ENCODE measurements around the gene TRAF1.

Gene TRAF1

GRCh38 chr9:120872791-120873502 lies 53.6 kb downstream of the TRAF1 start:
- Histone ChIP-seq H3F3A (ENCODE audit: insufficient read depth) (peaks cover 73% of the 10 kb centered on the region), H3K36me3 (ENCODE audit: low read length) (peaks cover 14% of the 10 kb centered on the region; the same call in 1 of the 2 replicates), H3K4me3 (ENCODE audit: insufficient read depth, low read length, poor library complexity, severe bottlenecking) (no peak overlapping the region), H3K9me3 (ENCODE audit: insufficient read depth, low read length) (no peaks in the 10 kb centered on the region), H3K27ac (ENCODE audit: low read depth, low read length) (peak overlapping the region; percentile 99), H3K27me3 (ENCODE audit: low read length) (no peaks in the 10 kb centered on the region), H2AFZ (ENCODE audit: low read depth, low read length, severe bottlenecking) (no peak overlapping the region), H3K9me2 (replicated peaks; ENCODE audit: insufficient read depth, low read length) (no peaks in the 10 kb centered on the region), H3K9ac (ENCODE audit: low read length) (no peak overlapping the region), H3K4me2 (ENCODE audit: low read depth, low read length, poor library complexity, severe bottlenecking) (no peak overlapping the region), H3K79me2 (ENCODE audit: insufficient read depth, low read length) (peaks cover 8% of the 10 kb centered on the region; the same call in 1 of the 2 replicates), H4K20me1 (ENCODE audit: low read depth, low read length) (no peaks in the 10 kb centered on the region)
- TF ChIP-seq EZH2phosphoT487 (conservative IDR thresholded peaks at IDR 0.05; ENCODE audit: low read length) = no peak
- TF ChIP-seq CTCF (IDR thresholded peaks at IDR 0.05; ENCODE audit: insufficient read depth, low read length, poor library complexity, severe bottlenecking) = no peak

- no peaks in the 10 kb centered on the region for H3K9me2 ChIP-seq (replicated peaks; ENCODE audit: insufficient read depth, low read length)
- TF ChIP-seq CTCF (IDR thresholded peaks at IDR 0.05; ENCODE audit: insufficient read depth, low read length, poor library complexity, severe bottlenecking) = no peak
- TF ChIP-seq EZH2phosphoT487 (conservative IDR thresholded peaks at IDR 0.05; ENCODE audit: low read length) = no peak
- peaks cover 53% of the 10 kb centered on the region for H3F3A ChIP-seq (ENCODE audit: insufficient read depth)
- peaks cover 14% of the 10 kb centered on the region for H3K36me3 ChIP-seq (ENCODE audit: low read length)
- no peaks in the 10 kb centered on the region for H4K20me1 ChIP-seq (ENCODE audit: low read depth, low read length)
- H3K9me3 ChIP-seq (ENCODE audit: insufficient read depth, low read length) = no peaks in the 10 kb centered on the region
- no peak overlapping the region for H3K9ac ChIP-seq (ENCODE audit: low read length)
- H3K4me2 ChIP-seq (ENCODE audit: low read depth, low read length, poor library complexity, severe bottlenecking) = no peak overlapping the region
- no peak overlapping the region for H2AFZ ChIP-seq (ENCODE audit: low read depth, low read length, severe bottlenecking)
- H3K27me3 ChIP-seq (ENCODE audit: low read length) = no peaks in the 10 kb centered on the region
- H3K27ac ChIP-seq (ENCODE audit: low read depth, low read length) = peak overlapping the region; percentile 69
- peaks cover under 1% of the 10 kb centered on the region; the same call in 1 of the 2 replicates for H3K79me2 ChIP-seq (ENCODE audit: insufficient read depth, low read length)
- H3K4me3 ChIP-seq (ENCODE audit: insufficient read depth, low read length, poor library complexity, severe bottlenecking) = no peak overlapping the region
Observed at GRCh38 chr9:120870206-120870605, 56.4 kb downstream of the TRAF1 start.

GRCh38 chr9:120869726-120870125 lies 56.9 kb downstream of the TRAF1 start:
- Histone ChIP-seq H3K27me3 (ENCODE audit: low read length) (no peaks in the 10 kb centered on the region), H3F3A (ENCODE audit: insufficient read depth) (peaks cover 49% of the 10 kb centered on the region), H2AFZ (ENCODE audit: low read depth, low read length, severe bottlenecking) (no peak overlapping the region), H3K4me2 (ENCODE audit: low read depth, low read length, poor library complexity, severe bottlenecking) (peak overlapping the region; percentile 72), H3K36me3 (ENCODE audit: low read length) (peaks cover 14% of the 10 kb centered on the region), H3K9ac (ENCODE audit: low read length) (no peak overlapping the region), H3K9me3 (ENCODE audit: insufficient read depth, low read length) (no peaks in the 10 kb centered on the region), H4K20me1 (ENCODE audit: low read depth, low read length) (no peaks in the 10 kb centered on the region), H3K79me2 (ENCODE audit: insufficient read depth, low read length) (no peaks in the 10 kb centered on the region), H3K9me2 (replicated peaks; ENCODE audit: insufficient read depth, low read length) (no peaks in the 10 kb centered on the region), H3K4me3 (ENCODE audit: insufficient read depth, low read length, poor library complexity, severe bottlenecking) (no peak overlapping the region), H3K27ac (ENCODE audit: low read depth, low read length) (peak overlapping the region; percentile 69)
- TF ChIP-seq EZH2phosphoT487 (conservative IDR thresholded peaks at IDR 0.05; ENCODE audit: low read length) = no peak
- TF ChIP-seq CTCF (IDR thresholded peaks at IDR 0.05; ENCODE audit: insufficient read depth, low read length, poor library complexity, severe bottlenecking) = no peak

All from SU-DHL-6 (cell line).